Smooth muscle cell of the coronary artery (primary cell): ENCODE measurements around the gene SAA4. TPM values are rescaled to one million over a fixed set of nuclear protein-coding genes. Genes with fewer than 3 reads are reported as not detected.

ENCODE experiments used
- total RNA-seq: library from RNA; depleted of rRNA; stranded (reverse); fragments of >200 nt; gene quantifications from 2 replicates; pipeline ENCODE4 v1.2.3, GENCODE V29; 2014; ENCODE audit warnings: low replicate concordance

SAA4 gene, protein sequence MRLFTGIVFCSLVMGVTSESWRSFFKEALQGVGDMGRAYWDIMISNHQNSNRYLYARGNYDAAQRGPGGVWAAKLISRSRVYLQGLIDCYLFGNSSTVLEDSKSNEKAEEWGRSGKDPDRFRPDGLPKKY
- not detected in 2 replicates for total RNA-seq

DNA sequence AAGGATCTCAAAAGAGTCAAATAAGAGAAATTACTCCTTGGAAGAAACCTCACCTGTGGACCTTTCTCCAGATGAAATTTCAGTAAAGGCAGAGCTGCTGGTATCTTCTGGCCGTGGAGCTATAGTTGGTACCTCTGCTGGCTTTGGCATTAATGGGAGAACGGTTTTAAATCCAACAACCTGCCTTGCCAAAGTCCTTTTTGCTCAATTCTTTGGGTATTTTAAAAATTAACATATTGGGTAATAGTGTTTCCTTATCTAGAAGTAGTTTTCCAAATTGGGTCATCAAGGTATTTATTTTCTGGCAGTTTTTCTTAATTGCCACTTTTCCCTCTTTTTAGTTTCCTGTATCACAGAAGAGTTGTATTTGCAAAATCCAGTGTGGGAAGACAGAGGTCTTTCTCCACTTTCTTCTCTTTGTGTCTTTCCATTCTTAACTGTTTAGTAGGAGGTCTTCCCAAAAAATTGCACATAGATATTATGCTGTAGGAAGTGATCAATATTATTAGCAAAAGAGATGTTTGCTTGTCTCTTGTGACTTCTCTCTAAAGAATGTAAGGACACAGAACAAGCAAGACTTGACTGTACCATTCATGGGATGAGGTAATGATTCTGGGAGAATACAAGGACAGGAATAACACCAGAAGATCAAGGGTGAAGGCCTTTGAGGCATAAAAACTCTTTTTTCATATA is at the start of gene SAA4:
Gene SAA4, minus strand, starts transcription at position 139 of the 693 bp plus-strand sequence. CDS start 876 bp downstream, outside the sequence.

DNA sequence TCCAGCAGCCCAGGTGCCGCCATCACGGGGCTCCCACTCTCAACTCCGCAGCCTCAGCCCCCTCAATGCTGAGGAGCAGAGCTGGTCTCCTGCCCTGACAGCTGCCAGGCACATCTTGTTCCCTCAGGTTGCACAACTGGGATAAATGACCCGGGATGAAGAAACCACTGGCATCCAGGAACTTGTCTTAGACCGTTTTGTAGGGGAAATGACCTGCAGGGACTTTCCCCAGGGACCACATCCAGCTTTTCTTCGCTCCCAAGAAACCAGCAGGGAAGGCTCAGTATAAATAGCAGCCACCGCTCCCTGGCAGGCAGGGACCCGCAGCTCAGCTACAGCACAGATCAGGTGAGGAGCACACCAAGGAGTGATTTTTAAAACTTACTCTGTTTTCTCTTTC is 29.3 kb upstream of the SAA4 start, which contains the start of gene SAA1:
Gene SAA1, plus strand, starts transcription at position 316 of the 400 bp plus-strand sequence. CDS start 624 bp downstream, outside the sequence.

DNA sequence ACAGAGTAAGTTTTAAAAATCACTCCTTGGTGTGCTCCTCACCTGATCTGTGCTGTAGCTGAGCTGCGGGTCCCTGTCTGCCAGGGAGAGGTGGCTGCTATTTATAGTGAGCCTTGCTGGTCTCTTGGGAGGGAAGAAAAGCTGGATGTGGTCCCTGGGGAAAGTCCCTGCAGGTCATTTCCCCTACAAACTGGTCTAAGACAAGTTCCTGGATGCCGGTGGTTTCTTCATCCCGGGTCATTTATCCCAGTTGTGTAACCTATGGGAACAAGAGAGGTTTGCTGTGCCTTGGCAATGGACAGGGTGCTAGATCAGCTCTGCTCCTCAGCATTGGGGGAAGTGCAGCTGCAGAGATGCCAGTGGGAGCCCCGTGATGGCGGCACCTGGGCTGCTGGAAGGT is 12.0 kb upstream of the SAA4 start, which contains the start of gene SAA2:
Gene SAA2, minus strand, starts transcription at position 108 of the 400 bp plus-strand sequence. CDS start 657 bp downstream, outside the sequence.

Other genes starting within 250 kb of the SAA4 start
- gene SERGEF, start 223.8 kb downstream of the SAA4 start, total RNA-seq, result 26.6 and 39.4 TPM in 2 replicates
- under 0.01 TPM in 1 of 2 replicates, not detected in the other for gene TPH1, start 190.5 kb downstream of the SAA4 start, total RNA-seq
- 12.5 and 23.3 TPM in 2 replicates for gene SAAL1, start 130.7 kb downstream of the SAA4 start, total RNA-seq
- not detected in 2 replicates for gene MRGPRX3, start 104.2 kb downstream of the SAA4 start, total RNA-seq
- gene MRGPRX4, start 64.0 kb downstream of the SAA4 start, total RNA-seq, result not detected in 2 replicates
- 0.08 TPM in 1 of 2 replicates, not detected in the other for gene SAA2, start 11.9 kb upstream of the SAA4 start, total RNA-seq
- 0.45 TPM in 1 of 2 replicates, not detected in the other for gene SAA1, start 29.5 kb upstream of the SAA4 start, total RNA-seq
- 21.2 and 97.6 TPM in 2 replicates for gene HPS5, start 85.3 kb upstream of the SAA4 start, total RNA-seq
- gene GTF2H1, start 85.8 kb upstream of the SAA4 start, total RNA-seq, result 35.2 and 49.8 TPM in 2 replicates
- gene LDHA, start 157.8 kb upstream of the SAA4 start, total RNA-seq, result 462 and 692 TPM in 2 replicates
- not detected in 2 replicates for gene LDHC, start 175.5 kb upstream of the SAA4 start, total RNA-seq
- gene LDHAL6A, start 219.1 kb upstream of the SAA4 start, total RNA-seq, result not detected in 2 replicates